ENCODE data around the gene ZNF613. TPM values are rescaled to one million over a fixed set of nuclear protein-coding genes. Genes with fewer than 3 reads are reported as not detected.

ZNF613 gene
- total and polyA plus RNA-seq, 4 donors = 1.1 to 2.8 (median 2.0) TPM

DNA sequence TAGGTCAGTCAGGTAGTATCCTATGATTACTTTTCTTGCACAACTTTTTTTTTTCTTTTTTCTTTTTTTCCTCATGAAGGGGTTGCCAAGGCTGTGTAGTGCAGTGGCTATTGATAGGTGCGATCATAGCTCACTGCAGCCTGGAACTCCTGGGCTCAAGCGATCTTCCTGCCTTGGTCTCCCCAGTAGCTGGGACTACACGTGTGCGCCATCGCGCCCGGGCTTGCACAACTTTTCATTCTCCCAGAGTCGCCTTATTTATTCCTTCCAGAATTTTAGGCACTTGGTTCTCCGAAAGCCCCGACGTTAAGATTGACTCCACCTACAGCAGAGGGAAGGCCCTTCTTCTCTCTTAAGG lies 867 bp upstream of the ZNF613 start:
- DNase-seq (ENCODE audit: low spot score) = no peak
- WGBS = 28% methylated on average over 11 of the region's 11 CpGs

DNA sequence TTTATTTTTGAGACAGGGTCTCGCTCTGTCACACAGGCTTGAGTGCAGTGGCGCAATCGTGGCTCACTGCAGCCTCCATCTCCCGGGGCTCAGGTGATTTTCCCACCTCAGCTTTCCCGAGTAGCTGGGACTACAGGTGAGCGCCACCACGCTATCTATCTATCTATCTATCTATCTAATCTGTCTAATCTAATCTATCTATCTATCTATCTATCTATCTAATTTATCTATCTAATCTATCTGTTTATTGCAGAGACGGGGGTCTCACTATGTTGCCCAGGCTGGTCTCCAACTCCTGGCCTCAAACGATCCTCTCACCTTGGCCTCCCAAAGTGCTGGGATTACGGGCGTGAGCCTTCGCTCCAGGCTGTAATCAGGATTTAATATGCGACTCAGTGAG lies 587 bp downstream of the ZNF613 start:
- WGBS = 40% methylated on average over 13 of the region's 13 CpGs
- TF ChIP-seq FOXA2 (IDR thresholded peaks at IDR 0.05) (no peak), SP1 (IDR thresholded peaks at IDR 0.05) (no peak), RAD21 (IDR thresholded peaks at IDR 0.05) (no peak), NR2F2 (IDR thresholded peaks at IDR 0.05) (no peak), YY1 (IDR thresholded peaks at IDR 0.05) (no peak), GABPA (IDR thresholded peaks at IDR 0.05 in 1 of 2, conservative IDR thresholded peaks at IDR 0.05 in 1 of 2) (no peak), TAF1 (conservative IDR thresholded peaks at IDR 0.05) (no peak), FOXA1 (IDR thresholded peaks at IDR 0.05) (no peak), EGR1 (IDR thresholded peaks at IDR 0.05; ENCODE audit: low read depth in 2 of 2) (no peak)
- TF ChIP-seq, protein P1, sequence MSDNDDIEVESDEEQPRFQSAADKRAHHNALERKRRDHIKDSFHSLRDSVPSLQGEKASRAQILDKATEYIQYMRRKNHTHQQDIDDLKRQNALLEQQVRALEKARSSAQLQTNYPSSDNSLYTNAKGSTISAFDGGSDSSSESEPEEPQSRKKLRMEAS (IDR thresholded peaks at IDR 0.05) = no peak
- TF ChIP-seq, protein P2, sequence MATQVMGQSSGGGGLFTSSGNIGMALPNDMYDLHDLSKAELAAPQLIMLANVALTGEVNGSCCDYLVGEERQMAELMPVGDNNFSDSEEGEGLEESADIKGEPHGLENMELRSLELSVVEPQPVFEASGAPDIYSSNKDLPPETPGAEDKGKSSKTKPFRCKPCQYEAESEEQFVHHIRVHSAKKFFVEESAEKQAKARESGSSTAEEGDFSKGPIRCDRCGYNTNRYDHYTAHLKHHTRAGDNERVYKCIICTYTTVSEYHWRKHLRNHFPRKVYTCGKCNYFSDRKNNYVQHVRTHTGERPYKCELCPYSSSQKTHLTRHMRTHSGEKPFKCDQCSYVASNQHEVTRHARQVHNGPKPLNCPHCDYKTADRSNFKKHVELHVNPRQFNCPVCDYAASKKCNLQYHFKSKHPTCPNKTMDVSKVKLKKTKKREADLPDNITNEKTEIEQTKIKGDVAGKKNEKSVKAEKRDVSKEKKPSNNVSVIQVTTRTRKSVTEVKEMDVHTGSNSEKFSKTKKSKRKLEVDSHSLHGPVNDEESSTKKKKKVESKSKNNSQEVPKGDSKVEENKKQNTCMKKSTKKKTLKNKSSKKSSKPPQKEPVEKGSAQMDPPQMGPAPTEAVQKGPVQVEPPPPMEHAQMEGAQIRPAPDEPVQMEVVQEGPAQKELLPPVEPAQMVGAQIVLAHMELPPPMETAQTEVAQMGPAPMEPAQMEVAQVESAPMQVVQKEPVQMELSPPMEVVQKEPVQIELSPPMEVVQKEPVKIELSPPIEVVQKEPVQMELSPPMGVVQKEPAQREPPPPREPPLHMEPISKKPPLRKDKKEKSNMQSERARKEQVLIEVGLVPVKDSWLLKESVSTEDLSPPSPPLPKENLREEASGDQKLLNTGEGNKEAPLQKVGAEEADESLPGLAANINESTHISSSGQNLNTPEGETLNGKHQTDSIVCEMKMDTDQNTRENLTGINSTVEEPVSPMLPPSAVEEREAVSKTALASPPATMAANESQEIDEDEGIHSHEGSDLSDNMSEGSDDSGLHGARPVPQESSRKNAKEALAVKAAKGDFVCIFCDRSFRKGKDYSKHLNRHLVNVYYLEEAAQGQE (IDR thresholded peaks at IDR 0.05) = no peak
- TF ChIP-seq, protein P3, sequence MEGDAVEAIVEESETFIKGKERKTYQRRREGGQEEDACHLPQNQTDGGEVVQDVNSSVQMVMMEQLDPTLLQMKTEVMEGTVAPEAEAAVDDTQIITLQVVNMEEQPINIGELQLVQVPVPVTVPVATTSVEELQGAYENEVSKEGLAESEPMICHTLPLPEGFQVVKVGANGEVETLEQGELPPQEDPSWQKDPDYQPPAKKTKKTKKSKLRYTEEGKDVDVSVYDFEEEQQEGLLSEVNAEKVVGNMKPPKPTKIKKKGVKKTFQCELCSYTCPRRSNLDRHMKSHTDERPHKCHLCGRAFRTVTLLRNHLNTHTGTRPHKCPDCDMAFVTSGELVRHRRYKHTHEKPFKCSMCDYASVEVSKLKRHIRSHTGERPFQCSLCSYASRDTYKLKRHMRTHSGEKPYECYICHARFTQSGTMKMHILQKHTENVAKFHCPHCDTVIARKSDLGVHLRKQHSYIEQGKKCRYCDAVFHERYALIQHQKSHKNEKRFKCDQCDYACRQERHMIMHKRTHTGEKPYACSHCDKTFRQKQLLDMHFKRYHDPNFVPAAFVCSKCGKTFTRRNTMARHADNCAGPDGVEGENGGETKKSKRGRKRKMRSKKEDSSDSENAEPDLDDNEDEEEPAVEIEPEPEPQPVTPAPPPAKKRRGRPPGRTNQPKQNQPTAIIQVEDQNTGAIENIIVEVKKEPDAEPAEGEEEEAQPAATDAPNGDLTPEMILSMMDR (IDR thresholded peaks at IDR 0.05; ENCODE audit: low read depth, low read length, missing input control) = no peak
- peaks cover 9 to 23% (median 22%) of the 10 kb centered on the region in 4 donors for H3K9me3 ChIP-seq (ENCODE audit: control insufficient read depth in 4 of 4, low read length in 3 of 4)
- peaks cover 3 to 10% (median 5%) of the 10 kb centered on the region in 4 donors for H3K4me1 ChIP-seq (ENCODE audit: control insufficient read depth in 4 of 4, insufficient read depth in 4 of 4, low read length in 3 of 4)
- peaks cover 0 to 30% (median 25%) of the 10 kb centered on the region in 4 donors for H3K36me3 ChIP-seq (ENCODE audit: control insufficient read depth in 4 of 4, insufficient read depth in 3 of 4, low read depth in 1 of 4, low read length in 3 of 4)
- DNase-seq (ENCODE audit: low spot score) = no peak
- peak overlapping the region; percentile 69 to 76 for H3K9ac ChIP-seq (ENCODE audit: low read depth in 1 of 2, low read length in 2 of 2)
- peak overlapping the region; percentile 68 to 95 (median 78) for H3K4me3 ChIP-seq (ENCODE audit: low read depth in 1 of 3, low read length in 3 of 3)
- H3K27me3 ChIP-seq (ENCODE audit: control insufficient read depth in 4 of 4, insufficient read depth in 4 of 4, low read length in 3 of 4) = no peaks in the 10 kb centered on the region
- no peak overlapping the region for H3K27ac ChIP-seq (ENCODE audit: low read depth in 1 of 2, low read length in 2 of 2)

More for the DNA sequence above, 867 bp upstream of the ZNF613 start:
- TF ChIP-seq NR2F2 (IDR thresholded peaks at IDR 0.05) = no peak
- peak overlapping the region; percentile 68 to 95 (median 78) for H3K4me3 ChIP-seq (ENCODE audit: low read depth in 1 of 3, low read length in 3 of 3)
- H3K27ac ChIP-seq (ENCODE audit: low read depth in 1 of 2, low read length in 2 of 2) = peak overlapping the region; percentile 90 to 97
- no peak overlapping the region for H3K9ac ChIP-seq (ENCODE audit: low read depth in 1 of 2, low read length in 2 of 2)
- peaks cover 0 to 17% (median 14%) of the 10 kb centered on the region in 4 donors for H3K36me3 ChIP-seq (ENCODE audit: control insufficient read depth in 4 of 4, insufficient read depth in 3 of 4, low read depth in 1 of 4, low read length in 3 of 4)
- peaks cover 18 to 33% (median 27%) of the 10 kb centered on the region in 4 donors for H3K9me3 ChIP-seq (ENCODE audit: control insufficient read depth in 4 of 4, low read length in 3 of 4)
- no peaks in the 10 kb centered on the region for H3K27me3 ChIP-seq (ENCODE audit: control insufficient read depth in 4 of 4, insufficient read depth in 4 of 4, low read length in 3 of 4)
- H3K4me1 ChIP-seq (ENCODE audit: control insufficient read depth in 4 of 4, insufficient read depth in 4 of 4, low read length in 3 of 4) = peaks cover 3 to 10% (median 5%) of the 10 kb centered on the region in 4 donors

DNA sequence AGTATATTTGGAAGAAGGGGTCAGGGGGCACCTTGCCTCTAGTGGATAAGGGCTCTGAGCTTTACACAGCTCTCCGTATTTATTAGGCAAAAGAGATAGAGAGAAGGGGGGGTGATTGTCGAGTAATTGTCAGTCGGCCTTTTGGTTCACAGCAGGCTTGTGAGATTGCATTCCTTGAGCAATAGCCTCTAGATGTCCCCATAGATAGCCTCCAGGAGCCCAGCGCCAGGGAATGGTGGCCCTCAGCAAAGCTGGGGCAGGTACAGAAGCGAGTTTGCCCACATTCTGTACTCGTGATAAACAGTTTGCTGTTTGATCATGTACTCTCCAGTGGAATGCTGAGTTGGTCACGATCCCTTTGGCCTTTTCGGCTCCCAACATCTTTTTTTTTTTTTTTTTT lies 4.6 kb downstream of the ZNF613 start:
- Histone ChIP-seq H3K36me3 (ENCODE audit: control insufficient read depth in 4 of 4, insufficient read depth in 3 of 4, low read depth in 1 of 4, low read length in 3 of 4) (peaks cover 19 to 62% (median 59%) of the 10 kb centered on the region in 4 donors), H3K9ac (ENCODE audit: low read depth in 1 of 2, low read length in 2 of 2) (no peak overlapping the region), H3K27me3 (ENCODE audit: control insufficient read depth in 4 of 4, insufficient read depth in 4 of 4, low read length in 3 of 4) (no peaks in the 10 kb centered on the region), H3K27ac (ENCODE audit: low read depth in 1 of 2, low read length in 2 of 2) (no peak overlapping the region), H3K9me3 (ENCODE audit: control insufficient read depth in 4 of 4, low read length in 3 of 4) (peaks cover 18 to 36% (median 35%) of the 10 kb centered on the region in 4 donors), H3K4me1 (ENCODE audit: control insufficient read depth in 4 of 4, insufficient read depth in 4 of 4, low read length in 3 of 4) (peaks cover 3 to 7% (median 5%) of the 10 kb centered on the region in 4 donors), H3K4me3 (ENCODE audit: low read depth in 1 of 3, low read length in 3 of 3) (peak overlapping the region in 2 of 3 donors; percentile 34 to 48)
- no peak for DNase-seq (ENCODE audit: low spot score)
- 97% methylated on average over 8 of the region's 8 CpGs for WGBS
- TF ChIP-seq RXRA (IDR thresholded peaks at IDR 0.05) (no peak), YY1 (IDR thresholded peaks at IDR 0.05) (no peak), HNF4A (conservative IDR thresholded peaks at IDR 0.05) (no peak), FOXA1 (IDR thresholded peaks at IDR 0.05) (no peak), HNF4G (IDR thresholded peaks at IDR 0.05) (no peak), TAF1 (conservative IDR thresholded peaks at IDR 0.05) (no peak), FOXA2 (IDR thresholded peaks at IDR 0.05) (no peak), GABPA (IDR thresholded peaks at IDR 0.05 in 1 of 2, conservative IDR thresholded peaks at IDR 0.05 in 1 of 2) (no peak), NR2F2 (IDR thresholded peaks at IDR 0.05) (no peak), EGR1 (IDR thresholded peaks at IDR 0.05; ENCODE audit: low read depth in 2 of 2) (no peak)
- TF ChIP-seq, protein P3 (IDR thresholded peaks at IDR 0.05; ENCODE audit: low read depth, low read length, missing input control) = no peak
- TF ChIP-seq, protein P4, sequence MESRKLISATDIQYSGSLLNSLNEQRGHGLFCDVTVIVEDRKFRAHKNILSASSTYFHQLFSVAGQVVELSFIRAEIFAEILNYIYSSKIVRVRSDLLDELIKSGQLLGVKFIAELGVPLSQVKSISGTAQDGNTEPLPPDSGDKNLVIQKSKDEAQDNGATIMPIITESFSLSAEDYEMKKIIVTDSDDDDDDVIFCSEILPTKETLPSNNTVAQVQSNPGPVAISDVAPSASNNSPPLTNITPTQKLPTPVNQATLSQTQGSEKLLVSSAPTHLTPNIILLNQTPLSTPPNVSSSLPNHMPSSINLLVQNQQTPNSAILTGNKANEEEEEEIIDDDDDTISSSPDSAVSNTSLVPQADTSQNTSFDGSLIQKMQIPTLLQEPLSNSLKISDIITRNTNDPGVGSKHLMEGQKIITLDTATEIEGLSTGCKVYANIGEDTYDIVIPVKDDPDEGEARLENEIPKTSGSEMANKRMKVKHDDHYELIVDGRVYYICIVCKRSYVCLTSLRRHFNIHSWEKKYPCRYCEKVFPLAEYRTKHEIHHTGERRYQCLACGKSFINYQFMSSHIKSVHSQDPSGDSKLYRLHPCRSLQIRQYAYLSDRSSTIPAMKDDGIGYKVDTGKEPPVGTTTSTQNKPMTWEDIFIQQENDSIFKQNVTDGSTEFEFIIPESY (IDR thresholded peaks at IDR 0.05) = no peak
- TF ChIP-seq, protein P1 (IDR thresholded peaks at IDR 0.05) = no peak

Measured in liver (tissue), 9 donors.